OCI-LY7 (cell line): ENCODE data around the gene SAC3D1. TPM values are rescaled to one million over a fixed set of nuclear protein-coding genes. Genes with fewer than 3 reads are reported as not detected.
A peak's percentile ranks its signal among the peaks of the same experiment; 100 is the strongest.

Experiments used
- BruUV-seq: library from RNA; stranded (reverse); fragments of 400-500 nt; replicated peaks from 2 replicates; lab custom pipeline; 2021; lab: Mats Ljungman, UMichigan
- CTCF ChIA-PET: fragments of 300-600 bp; sonication (Branson Sonifier 250); formaldehyde crosslinking; loops from one replicate; lab custom pipeline; 2022; ENCODE audit warnings: antibody characterized with exemption; ENCODE audit not compliant: unreplicated experiment; lab: Charles Lee
- POLR2A ChIA-PET: fragments of 300-600 bp; sonication (Branson Sonifier 250); formaldehyde crosslinking; loops from one replicate; lab custom pipeline; 2022; ENCODE audit warnings: antibody characterized with exemption; lab: Charles Lee
- DNase-seq: peaks from one replicate; pipeline ENCODE4 v3.0.0-alpha.2; 2015; ENCODE audit warnings: low spot score
- H2AFZ ChIP-seq: fragments of 200-600 bp; sonication (generic), shearing (Covaris generic); 2 replicates; pipeline ENCODE4 v1.6.1; 2014; ENCODE audit warnings: mild to moderate bottlenecking, antibody characterized with exemption, low read length, moderate library complexity
- H3K27ac ChIP-seq: fragments of 200-600 bp; sonication (generic); 2 replicates; pipeline ENCODE4 v1.5.1; 2014; ENCODE audit warnings: mixed run types, low read depth, mild to moderate bottlenecking, moderate library complexity, low read length, inconsistent platforms; ENCODE audit not compliant: poor library complexity, severe bottlenecking
- H3K36me3 ChIP-seq: fragments of 200-600 bp; sonication (generic); 2 replicates; pipeline ENCODE4 v1.6.1; 2014; ENCODE audit warnings: mild to moderate bottlenecking, antibody characterized with exemption, low read length, moderate library complexity, mixed read lengths; ENCODE audit not compliant: insufficient read depth
- H3K4me1 ChIP-seq: fragments of 200-600 bp; sonication (generic); 2 replicates; pipeline ENCODE4 v1.5.1; 2014; ENCODE audit warnings: mild to moderate bottlenecking, low read length; ENCODE audit not compliant: insufficient read depth, poor library complexity, severe bottlenecking
- H3K4me2 ChIP-seq: fragments of 200-600 bp; sonication (generic); 2 replicates; pipeline ENCODE4 v1.6.1; 2014; ENCODE audit warnings: mild to moderate bottlenecking, low read length
- H3K4me3 ChIP-seq: fragments of 200-600 bp; sonication (generic); 2 replicates; pipeline ENCODE4 v1.5.1; 2014; ENCODE audit warnings: mild to moderate bottlenecking, low read depth, low read length; ENCODE audit not compliant: poor library complexity, severe bottlenecking
- H3K79me2 ChIP-seq: fragments of 200-600 bp; sonication (generic); 2 replicates; pipeline ENCODE4 v1.6.1; 2016; ENCODE audit warnings: low read depth, mild to moderate bottlenecking, low read length, moderate library complexity, mixed read lengths; ENCODE audit not compliant: insufficient read depth
- H3K9me2 ChIP-seq: fragments of 200-600 bp; sonication (generic); 2 replicates; pipeline ENCODE4 v1.6.1; 2016; ENCODE audit warnings: mild to moderate bottlenecking, low read length, mixed read lengths; ENCODE audit not compliant: insufficient read depth
- H3K9me3 ChIP-seq: fragments of 200-600 bp; sonication (generic); 2 replicates; pipeline ENCODE4 v1.6.1; 2014; ENCODE audit warnings: mild to moderate bottlenecking, mixed run types, low read length, mixed read lengths
- H4K20me1 ChIP-seq: fragments of 200-600 bp; sonication (generic); 2 replicates; pipeline ENCODE4 v1.6.1; 2014; ENCODE audit warnings: mild to moderate bottlenecking, antibody characterized with exemption, low read length, moderate library complexity, mixed read lengths; ENCODE audit not compliant: insufficient read depth
- EZH2phosphoT487 ChIP-seq: fragments of 200-600 bp; sonication (generic); IDR thresholded peaks from 2 replicates; pipeline ENCODE4 v1.6.1; 2018; ENCODE audit warnings: low read depth, borderline replicate concordance, mild to moderate bottlenecking, mixed run types, antibody characterized with exemption, low read length, moderate library complexity, mixed read lengths
- intact Hi-C: fragments of 100-400 bp; cut with micrococcal nuclease; formaldehyde crosslinking; loops from one replicate; pipeline ENCODE4 v1.10.0; 2022; ENCODE audit not compliant: unreplicated experiment
- total RNA-seq, 2 experiments: library from RNA; depleted of rRNA in 1 of 2; stranded (reverse); fragments of >200 nt in 1 of 2; shearing (Covaris generic) in 1 of 2; gene quantifications; 2 replicates each; pipeline ENCODE4 v1.2.3, GENCODE V29; 2014 to 2022
- TF ChIP-seq, protein P1 (sequence below): fragments of 200-600 bp; sonication (generic); conservative IDR thresholded peaks from 2 replicates; pipeline ENCODE4 v1.5.1; 2014; ENCODE audit warnings: mild to moderate bottlenecking, antibody characterized with exemption, low read length, moderate library complexity, mixed read lengths

Gene SAC3D1
- total RNA-seq, 2 experiments from 2014 or later = 28.2 to 32.5 TPM

- Histone ChIP-seq H3K79me2 (no peaks in the 10 kb centered on the region), H3K27ac (no peak overlapping the region), H3K9me3 (no peaks in the 10 kb centered on the region), H3K4me3 (no peak overlapping the region), H3K9me2 (no peaks in the 10 kb centered on the region), H3K36me3 (no peaks in the 10 kb centered on the region), H2AFZ (no peak overlapping the region), H3K4me1 (peaks cover 29% of the 10 kb centered on the region), H4K20me1 (no peaks in the 10 kb centered on the region), H3K4me2 (no peak overlapping the region)
- TF ChIP-seq, protein P1, sequence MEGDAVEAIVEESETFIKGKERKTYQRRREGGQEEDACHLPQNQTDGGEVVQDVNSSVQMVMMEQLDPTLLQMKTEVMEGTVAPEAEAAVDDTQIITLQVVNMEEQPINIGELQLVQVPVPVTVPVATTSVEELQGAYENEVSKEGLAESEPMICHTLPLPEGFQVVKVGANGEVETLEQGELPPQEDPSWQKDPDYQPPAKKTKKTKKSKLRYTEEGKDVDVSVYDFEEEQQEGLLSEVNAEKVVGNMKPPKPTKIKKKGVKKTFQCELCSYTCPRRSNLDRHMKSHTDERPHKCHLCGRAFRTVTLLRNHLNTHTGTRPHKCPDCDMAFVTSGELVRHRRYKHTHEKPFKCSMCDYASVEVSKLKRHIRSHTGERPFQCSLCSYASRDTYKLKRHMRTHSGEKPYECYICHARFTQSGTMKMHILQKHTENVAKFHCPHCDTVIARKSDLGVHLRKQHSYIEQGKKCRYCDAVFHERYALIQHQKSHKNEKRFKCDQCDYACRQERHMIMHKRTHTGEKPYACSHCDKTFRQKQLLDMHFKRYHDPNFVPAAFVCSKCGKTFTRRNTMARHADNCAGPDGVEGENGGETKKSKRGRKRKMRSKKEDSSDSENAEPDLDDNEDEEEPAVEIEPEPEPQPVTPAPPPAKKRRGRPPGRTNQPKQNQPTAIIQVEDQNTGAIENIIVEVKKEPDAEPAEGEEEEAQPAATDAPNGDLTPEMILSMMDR = no peak
- no peak for TF ChIP-seq EZH2phosphoT487
- no TSS peak for BruUV-seq
- POLR2A ChIA-PET = no interaction called here
- CTCF ChIA-PET = no interaction called here
- DNase-seq = no peak
- intact Hi-C loops = no loop called here
These were observed 18.5 kb downstream of the SAC3D1 start for GRCh38 chr11:65059523-65059922.

- no peak for TF ChIP-seq EZH2phosphoT487
- TF ChIP-seq, protein P1 = no peak
These were observed 19.2 kb downstream of the SAC3D1 start for GRCh38 chr11:65059959-65060824.

DNA sequence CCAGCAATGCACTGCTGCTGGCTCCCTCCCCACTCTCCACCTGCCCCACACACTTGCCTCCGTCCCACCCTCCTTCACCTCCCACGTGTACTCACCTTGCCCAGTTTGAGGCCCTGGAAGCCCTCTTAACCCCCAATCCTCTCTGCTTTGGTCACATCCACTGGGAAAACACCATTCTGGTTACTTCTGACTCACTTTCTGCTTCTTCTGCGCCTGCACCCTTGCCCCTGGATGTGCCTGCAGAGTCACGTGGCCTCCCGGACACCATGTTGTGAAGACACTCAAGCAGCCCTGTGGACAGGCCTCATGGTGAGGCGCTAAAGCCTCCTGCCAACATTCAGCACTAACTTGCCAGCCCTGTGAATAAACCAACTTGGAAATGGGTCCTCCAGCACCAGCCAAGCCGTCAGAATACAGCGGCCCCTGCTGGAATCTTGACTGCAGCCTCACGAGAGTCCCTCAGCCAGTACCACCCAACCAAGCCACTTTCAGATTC, 20.0 kb downstream of the SAC3D1 start:
- no peak overlapping the region; the same call in 1 of the 2 replicates for H2AFZ ChIP-seq
- DNase-seq = no peak
- no peak overlapping the region for H3K4me2 ChIP-seq

More at GRCh38 chr11:65059959-65060824, 19.2 kb downstream of the SAC3D1 start:
- Histone ChIP-seq H3K4me3 (no peak overlapping the region), H4K20me1 (no peaks in the 10 kb centered on the region), H3K9me2 (no peaks in the 10 kb centered on the region), H3K27ac (no peak overlapping the region), H3K79me2 (no peaks in the 10 kb centered on the region), H3K9me3 (no peaks in the 10 kb centered on the region), H2AFZ (no peak overlapping the region; the same call in 1 of the 2 replicates), H3K4me2 (no peak overlapping the region), H3K4me1 (peaks cover 22% of the 10 kb centered on the region), H3K36me3 (no peaks in the 10 kb centered on the region)
- BruUV-seq = no TSS peak
- ChIA-PET CTCF (no interaction called here), POLR2A (no interaction called here)
- intact Hi-C loops = no loop called here
- DNase-seq = peak; percentile 29

More for the DNA sequence above, 20.0 kb downstream of the SAC3D1 start:
- Histone ChIP-seq H4K20me1 (no peaks in the 10 kb centered on the region), H3K9me2 (no peaks in the 10 kb centered on the region), H3K4me3 (no peak overlapping the region), H3K4me1 (peaks cover 15% of the 10 kb centered on the region), H3K79me2 (no peaks in the 10 kb centered on the region), H3K36me3 (no peaks in the 10 kb centered on the region), H3K9me3 (no peaks in the 10 kb centered on the region), H3K27ac (no peak overlapping the region)
- TF ChIP-seq EZH2phosphoT487 = no peak
- TF ChIP-seq, protein P1 = peak; percentile 45
- CTCF ChIA-PET = no interaction called here
- POLR2A ChIA-PET = interaction anchor here (0.6 kb wide), 1 partner anchor 212 kb away, joined by 3 read pairs; no protein-coding TSS in a partner anchor
- BruUV-seq = no TSS peak
- intact Hi-C loops = no loop called here
